Neural progenitor cell (in vitro differentiated cells): ENCODE data around the gene BLOC1S3. TPM values are rescaled to one million over a fixed set of nuclear protein-coding genes. Genes with fewer than 3 reads are reported as not detected.

ENCODE experiments used
- DNase-seq: peaks from one replicate; pipeline ENCODE4 v3.0.0-alpha.2; 2016; ENCODE audit warnings: low spot score
- H2AFZ ChIP-seq: fragments of 200-600 bp; sonication (generic); replicated peaks from 2 replicates; pipeline ENCODE4 v1.6.1; 2016; ENCODE audit warnings: antibody characterized with exemption
- H3F3A ChIP-seq: fragments of 200-600 bp; sonication (generic); 2 replicates; pipeline ENCODE4 v1.6.1; 2016; ENCODE audit warnings: antibody characterized with exemption, low read depth
- H3K27ac ChIP-seq: fragments of 200-600 bp; sonication (generic); 2 replicates; pipeline ENCODE4 v1.5.1; 2016; ENCODE audit warnings: mild to moderate bottlenecking
- H3K27me3 ChIP-seq: fragments of 200-600 bp; sonication (generic); 2 replicates; pipeline ENCODE4 v1.6.1; 2016; ENCODE audit warnings: mild to moderate bottlenecking, moderate library complexity
- H3K36me3 ChIP-seq: fragments of 200-600 bp; sonication (generic); 2 replicates; pipeline ENCODE4 v1.5.1; 2016
- H3K4me1 ChIP-seq: fragments of 200-600 bp; sonication (generic); 2 replicates; pipeline ENCODE4 v1.6.1; 2016; ENCODE audit warnings: mixed run types
- H3K4me2 ChIP-seq: fragments of 200-600 bp; sonication (generic); 2 replicates; pipeline ENCODE4 v1.6.1; 2016
- H3K4me3 ChIP-seq: fragments of 200-600 bp; sonication (generic); 2 replicates; pipeline ENCODE4 v1.5.1; 2016
- H3K79me2 ChIP-seq: fragments of 200-600 bp; sonication (generic); 2 replicates; pipeline ENCODE4 v1.6.1; 2016; ENCODE audit warnings: low read depth
- H3K9ac ChIP-seq: fragments of 200-600 bp; sonication (generic); 2 replicates; pipeline ENCODE4 v1.6.1; 2016
- H3K9me3 ChIP-seq: fragments of 200-600 bp; sonication (generic); 2 replicates; pipeline ENCODE4 v1.5.1; 2016; ENCODE audit warnings: low read depth
- H4K20me1 ChIP-seq: fragments of 200-600 bp; sonication (generic); 2 replicates; pipeline ENCODE4 v1.6.1; 2016; ENCODE audit warnings: low read depth
- H3K27ac Mint-ChIP-seq: 3 replicates; pipeline ENCODE4 v1.8.0; 2021; ENCODE audit warnings: mixed read lengths
- H3K27me3 Mint-ChIP-seq: 2 replicates; pipeline ENCODE4 v1.8.0; 2022; ENCODE audit warnings: low read depth, mild to moderate bottlenecking, inconsistent platforms, moderate library complexity, mixed read lengths; ENCODE audit not compliant: insufficient read depth
- H3K36me3 Mint-ChIP-seq: 3 replicates; pipeline ENCODE4 v1.8.0; 2021; ENCODE audit warnings: mixed read lengths
- H3K4me1 Mint-ChIP-seq: 3 replicates; pipeline ENCODE4 v1.8.0; 2021; ENCODE audit warnings: mixed read lengths
- H3K4me3 Mint-ChIP-seq: 3 replicates; pipeline ENCODE4 v1.8.0; 2021; ENCODE audit warnings: mild to moderate bottlenecking, moderate library complexity, mixed read lengths
- H3K9me3 Mint-ChIP-seq: 3 replicates; pipeline ENCODE4 v1.8.0; 2020; ENCODE audit warnings: mixed read lengths
- CTCF ChIP-seq: fragments of 200-600 bp; sonication (generic); IDR thresholded peaks from 2 replicates; pipeline ENCODE4 v1.5.1; 2017; ENCODE audit warnings: antibody characterized with exemption, mild to moderate bottlenecking
- EZH2 ChIP-seq: fragments of 200-600 bp; sonication (generic); IDR thresholded peaks from 2 replicates; pipeline ENCODE4 v1.6.1; 2017; ENCODE audit warnings: antibody characterized with exemption, mild to moderate bottlenecking, moderate library complexity
- EZH2phosphoT487 ChIP-seq: fragments of 200-600 bp; sonication (generic); IDR thresholded peaks from 2 replicates; pipeline ENCODE4 v1.6.1; 2017; ENCODE audit warnings: antibody characterized with exemption
- total RNA-seq: library from RNA; depleted of rRNA; stranded (reverse); fragments of >200 nt; gene quantifications from 2 replicates; pipeline ENCODE4 v1.2.3, GENCODE V29; 2015; ENCODE audit warnings: low replicate concordance

The BLOC1S3 gene
- total RNA-seq, 1 donor from 2014 or later = 2.0 TPM

GRCh38 chr19:45146741-45147205 lies 31.8 kb upstream of the BLOC1S3 start:
- Histone ChIP-seq H3K9me3 (no peaks in the 10 kb centered on the region), H3F3A (peaks cover under 1% of the 10 kb centered on the region), H3K4me3 (no peak overlapping the region), H3K27ac (no peak overlapping the region), H3K27me3 (peaks cover 13% of the 10 kb centered on the region), H3K4me2 (no peak overlapping the region), H3K9ac (no peak overlapping the region), H3K36me3 (no peaks in the 10 kb centered on the region), H2AFZ (no peak overlapping the region), H3K79me2 (no peaks in the 10 kb centered on the region), H3K4me1 (no peaks in the 10 kb centered on the region), H4K20me1 (peaks cover 4% of the 10 kb centered on the region)
- no peak overlapping the region for H3K4me3 Mint-ChIP-seq
- H3K36me3 Mint-ChIP-seq = peaks cover 7% of the 10 kb centered on the region
- no peak overlapping the region for H3K27ac Mint-ChIP-seq
- H3K27me3 Mint-ChIP-seq = peaks cover 12% of the 10 kb centered on the region
- H3K4me1 Mint-ChIP-seq = no peaks in the 10 kb centered on the region
- no peak for TF ChIP-seq EZH2
- no peak for TF ChIP-seq CTCF
- TF ChIP-seq EZH2phosphoT487 = no peak
- peaks cover 2% of the 10 kb centered on the region for H3K9me3 Mint-ChIP-seq
- DNase-seq = no peak

- Mint-ChIP-seq H3K27ac (peak overlapping the region; percentile 42), H3K36me3 (peaks cover under 1% of the 10 kb centered on the region), H3K4me3 (no peak overlapping the region), H3K4me1 (no peaks in the 10 kb centered on the region), H3K27me3 (peaks cover 17% of the 10 kb centered on the region), H3K9me3 (peaks cover 2% of the 10 kb centered on the region)
- Histone ChIP-seq H2AFZ (no peak overlapping the region), H3K27ac (no peak overlapping the region), H3K79me2 (no peaks in the 10 kb centered on the region), H4K20me1 (peaks cover 10% of the 10 kb centered on the region), H3K4me1 (no peaks in the 10 kb centered on the region), H3K4me3 (no peak overlapping the region), H3F3A (peaks cover 14% of the 10 kb centered on the region), H3K9me3 (no peaks in the 10 kb centered on the region), H3K27me3 (peaks cover 26% of the 10 kb centered on the region), H3K9ac (no peak overlapping the region), H3K36me3 (no peaks in the 10 kb centered on the region), H3K4me2 (no peak overlapping the region)
- no peak for TF ChIP-seq EZH2phosphoT487
- TF ChIP-seq CTCF = peak; percentile 32
- no peak for TF ChIP-seq EZH2
- peak; percentile 30 for DNase-seq
Measured at GRCh38 chr19:45147835-45148676, 30.5 kb upstream of the BLOC1S3 start.

- H2AFZ ChIP-seq = no peak overlapping the region
- H3K27ac ChIP-seq = no peak overlapping the region
- peaks cover 4% of the 10 kb centered on the region for H3K4me1 ChIP-seq
- no peak overlapping the region for H3K4me3 Mint-ChIP-seq
- H3K4me1 Mint-ChIP-seq = peaks cover 4% of the 10 kb centered on the region
- H3K4me2 ChIP-seq = no peak overlapping the region
- peaks cover 22% of the 10 kb centered on the region for H3F3A ChIP-seq
- H3K9ac ChIP-seq = no peak overlapping the region
- peaks cover 37% of the 10 kb centered on the region for H3K27me3 ChIP-seq
- H3K9me3 ChIP-seq = no peaks in the 10 kb centered on the region
- H3K27ac Mint-ChIP-seq = no peak overlapping the region
- DNase-seq = no peak
- H3K36me3 Mint-ChIP-seq = no peaks in the 10 kb centered on the region
- H3K36me3 ChIP-seq = no peaks in the 10 kb centered on the region
- H3K4me3 ChIP-seq = no peak overlapping the region
- no peaks in the 10 kb centered on the region for H3K79me2 ChIP-seq
- H3K9me3 Mint-ChIP-seq = peaks cover 2% of the 10 kb centered on the region
- H3K27me3 Mint-ChIP-seq = peaks cover 19% of the 10 kb centered on the region
- TF ChIP-seq CTCF (no peak), EZH2 (no peak), EZH2phosphoT487 (no peak)
- H4K20me1 ChIP-seq = peaks cover 10% of the 10 kb centered on the region
Measured at GRCh38 chr19:45149129-45149528, 29.5 kb upstream of the BLOC1S3 start.
